Thyroid gland (tissue), 4 donors: ENCODE data around the gene TLE1.

Experiments
- POLR2A ChIP-seq, 2 donors: fragments of 450-650 bp; IDR thresholded peaks; one replicate each; pipeline ENCODE4 v1.6.1; 2017; ENCODE audit warnings: antibody characterized with exemption in 2 of 2, mild to moderate bottlenecking in 2 of 2, moderate library complexity in 1 of 2
- TF ChIP-seq, protein P1 (sequence below), 6 experiments: fragments of 200-600 bp in 3 of 6; fragments of 450-650 bp in 3 of 6; sonication (generic) in 3 of 6; IDR thresholded peaks; one replicate each; pipeline ENCODE4 v1.5.1; 2016 to 2019; ENCODE audit warnings: antibody characterized with exemption in 6 of 6, mild to moderate bottlenecking in 2 of 6, inconsistent platforms in 1 of 6, moderate library complexity in 1 of 6

DNA sequence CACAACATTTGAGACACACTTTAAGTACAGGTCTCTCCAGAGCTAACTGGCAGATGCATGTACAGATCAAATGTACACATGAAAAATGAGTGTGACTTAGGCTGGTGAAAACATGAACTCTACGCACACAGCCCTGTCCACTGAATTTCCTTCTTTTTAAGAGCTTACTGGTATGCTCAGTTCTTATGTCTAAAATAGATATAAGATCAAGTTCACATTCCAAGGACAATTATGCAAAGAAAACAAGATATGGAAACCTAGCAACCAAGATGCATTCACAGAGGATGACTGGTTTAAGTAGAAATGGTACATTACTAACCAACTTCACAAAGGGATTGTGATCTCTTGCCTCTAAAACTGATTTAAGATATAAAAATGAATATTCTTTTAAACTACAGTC, 56.7 kb downstream of the TLE1 start:
- TF ChIP-seq POLR2A (IDR thresholded peaks at IDR 0.05): no peak
- TF ChIP-seq, protein P1, sequence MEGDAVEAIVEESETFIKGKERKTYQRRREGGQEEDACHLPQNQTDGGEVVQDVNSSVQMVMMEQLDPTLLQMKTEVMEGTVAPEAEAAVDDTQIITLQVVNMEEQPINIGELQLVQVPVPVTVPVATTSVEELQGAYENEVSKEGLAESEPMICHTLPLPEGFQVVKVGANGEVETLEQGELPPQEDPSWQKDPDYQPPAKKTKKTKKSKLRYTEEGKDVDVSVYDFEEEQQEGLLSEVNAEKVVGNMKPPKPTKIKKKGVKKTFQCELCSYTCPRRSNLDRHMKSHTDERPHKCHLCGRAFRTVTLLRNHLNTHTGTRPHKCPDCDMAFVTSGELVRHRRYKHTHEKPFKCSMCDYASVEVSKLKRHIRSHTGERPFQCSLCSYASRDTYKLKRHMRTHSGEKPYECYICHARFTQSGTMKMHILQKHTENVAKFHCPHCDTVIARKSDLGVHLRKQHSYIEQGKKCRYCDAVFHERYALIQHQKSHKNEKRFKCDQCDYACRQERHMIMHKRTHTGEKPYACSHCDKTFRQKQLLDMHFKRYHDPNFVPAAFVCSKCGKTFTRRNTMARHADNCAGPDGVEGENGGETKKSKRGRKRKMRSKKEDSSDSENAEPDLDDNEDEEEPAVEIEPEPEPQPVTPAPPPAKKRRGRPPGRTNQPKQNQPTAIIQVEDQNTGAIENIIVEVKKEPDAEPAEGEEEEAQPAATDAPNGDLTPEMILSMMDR (IDR thresholded peaks at IDR 0.05): no peak
